Erythroblast (primary cell): ENCODE data around the gene NEUROG1.
"Not testable (repeated sequence)": the region's sequence is repeated elsewhere in the genome, so short reads cannot be mapped to it uniquely, and the experiment has no call there.

Experiments
- DNase-seq, 2 experiments: peaks; one replicate each; lab custom pipeline; 2025; lab: John Stamatoyannopoulos, UW
- GATA1 ChIP-seq: IDR thresholded peaks from 2 replicates; pipeline ENCODE4 v1.6.1; 2011; ENCODE audit warnings: low read depth, mild to moderate bottlenecking, control low read depth, low read length, moderate library complexity
- POLR2A ChIP-seq: IDR thresholded peaks from 2 replicates; pipeline ENCODE4 v1.6.1; 2011; ENCODE audit warnings: mild to moderate bottlenecking, low read length

NEUROG1 gene

GRCh38 chr5:135537745-135538144, 2.0 kb upstream of the NEUROG1 start:
- TF ChIP-seq POLR2A (no peak), GATA1 (no peak)
- DNase-seq = no peak

- no peak for DNase-seq
- TF ChIP-seq POLR2A (no peak), GATA1 (no peak)
These were observed 1.5 kb upstream of the NEUROG1 start for GRCh38 chr5:135537271-135537670.

- no peak for DNase-seq
- TF ChIP-seq POLR2A (no peak), GATA1 (no peak)
These were observed 344 bp downstream of the NEUROG1 start for GRCh38 chr5:135535420-135535819.

GRCh38 chr5:135534609-135535419, 950 bp downstream of the NEUROG1 start:
- TF ChIP-seq POLR2A (no peak), GATA1 (no peak)
- peak; percentile 41 to 60 for DNase-seq

GRCh38 chr5:135533794-135534193, 2.0 kb downstream of the NEUROG1 start:
- no peak for DNase-seq

GRCh38 chr5:135533334-135533733, 2.4 kb downstream of the NEUROG1 start:
- TF ChIP-seq GATA1 (no peak), POLR2A (no peak)

More at GRCh38 chr5:135533794-135534193, 2.0 kb downstream of the NEUROG1 start:
- TF ChIP-seq GATA1 (no peak), POLR2A (no peak)

GRCh38 chr5:135529576-135529975, 6.2 kb downstream of the NEUROG1 start:
- DNase-seq = not testable (repeated sequence)

More at GRCh38 chr5:135533334-135533733, 2.4 kb downstream of the NEUROG1 start:
- no peak for DNase-seq

GRCh38 chr5:135526924-135527323, 8.8 kb downstream of the NEUROG1 start:
- DNase-seq = no peak
- no peak for TF ChIP-seq POLR2A
- no peak for TF ChIP-seq GATA1

- TF ChIP-seq GATA1 (no peak), POLR2A (no peak)
- DNase-seq = no peak
These were observed 13.8 kb downstream of the NEUROG1 start for GRCh38 chr5:135521964-135522363.

- DNase-seq = no peak
- TF ChIP-seq GATA1 (no peak), POLR2A (no peak)
These were observed 18.1 kb downstream of the NEUROG1 start for GRCh38 chr5:135517631-135518030.

- TF ChIP-seq POLR2A (no peak), GATA1 (no peak)
- no peak for DNase-seq
These were observed 21.6 kb downstream of the NEUROG1 start for GRCh38 chr5:135514116-135514515.

- no peak for TF ChIP-seq POLR2A
- no peak for TF ChIP-seq GATA1
- no peak for DNase-seq
These were observed 23.8 kb downstream of the NEUROG1 start for GRCh38 chr5:135511761-135512575.

GRCh38 chr5:135509995-135510394, 25.8 kb downstream of the NEUROG1 start:
- TF ChIP-seq POLR2A (no peak), GATA1 (no peak)
- no peak for DNase-seq

- no peak for DNase-seq
These were observed 27.2 kb downstream of the NEUROG1 start for GRCh38 chr5:135508496-135509005.

More at GRCh38 chr5:135508496-135509005, 27.2 kb downstream of the NEUROG1 start:
- TF ChIP-seq GATA1 (no peak), POLR2A (no peak)
